Hematopoietic multipotent progenitor cell treated with erythropoietin and hydrocortisone succinate and interleukin-3 and kit ligand, for 15 days (in vitro differentiated cells): ENCODE data around the gene LIMS3.
"Not testable (repeated sequence)": the region's sequence is repeated elsewhere in the genome, so short reads cannot be mapped to it uniquely, and the experiment has no call there.

Experiments used
- DNase-seq: peaks from one replicate; pipeline ENCODE4 v3.0.0-alpha.2; 2015; ENCODE audit warnings: low spot score

The LIMS3 gene, protein sequence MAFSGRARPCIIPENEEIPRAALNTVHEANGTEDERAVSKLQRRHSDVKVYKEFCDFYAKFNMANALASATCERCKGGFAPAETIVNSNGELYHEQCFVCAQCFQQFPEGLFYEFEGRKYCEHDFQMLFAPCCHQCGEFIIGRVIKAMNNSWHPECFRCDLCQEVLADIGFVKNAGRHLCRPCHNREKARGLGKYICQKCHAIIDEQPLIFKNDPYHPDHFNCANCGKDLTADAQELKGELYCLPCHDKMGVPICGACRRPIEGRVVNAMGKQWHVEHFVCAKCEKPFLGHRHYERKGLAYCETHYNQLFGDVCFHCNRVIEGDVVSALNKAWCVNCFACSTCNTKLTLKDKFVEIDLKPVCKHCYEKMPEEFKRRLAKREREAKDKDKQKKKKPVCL

GRCh38 chr2:109898462-109899336 is at the start of gene LIMS3:
LIMS3 (plus strand) TSS chr2:109898688; CDS start chr2:109898729, 41 bp downstream.
- not testable (repeated sequence) for DNase-seq

DNA sequence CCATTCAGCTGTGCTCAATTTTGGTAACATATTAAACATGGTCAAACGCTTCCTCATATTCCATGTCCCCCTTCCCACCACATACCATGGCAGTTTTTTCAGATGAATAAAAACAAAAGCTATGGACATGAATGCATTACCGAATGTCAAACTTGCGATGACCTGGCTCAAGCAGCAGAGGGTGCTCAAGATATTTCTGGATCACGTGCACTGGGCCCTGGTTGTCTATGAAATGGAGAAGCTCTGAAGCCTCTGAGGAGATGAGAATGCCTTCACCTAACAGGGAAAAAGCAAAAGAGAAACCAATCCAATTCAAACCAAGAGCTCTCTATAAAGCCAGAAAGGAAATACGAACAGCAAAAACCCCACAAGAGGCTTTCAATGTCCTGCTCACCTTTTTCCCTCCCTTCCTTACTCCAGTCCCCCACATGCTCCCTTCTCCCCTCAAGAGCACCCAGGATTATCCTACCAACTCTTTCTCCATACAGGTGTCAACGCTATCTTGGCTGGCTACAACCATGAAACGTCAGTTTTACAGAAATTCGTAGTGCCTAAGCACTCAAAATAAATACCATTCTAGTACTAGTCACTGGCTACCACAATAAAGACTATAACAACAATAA is 27.2 kb upstream of the LIMS3 start:
- DNase-seq = not testable (repeated sequence)

- not testable (repeated sequence) for DNase-seq
Observed at GRCh38 chr2:109876625-109877024, 21.9 kb upstream of the LIMS3 start.

- not testable (repeated sequence) for DNase-seq
Observed at GRCh38 chr2:109882112-109882511, 16.4 kb upstream of the LIMS3 start.

- DNase-seq = not testable (repeated sequence)
Observed at GRCh38 chr2:109888414-109888813, 10.1 kb upstream of the LIMS3 start.

DNA sequence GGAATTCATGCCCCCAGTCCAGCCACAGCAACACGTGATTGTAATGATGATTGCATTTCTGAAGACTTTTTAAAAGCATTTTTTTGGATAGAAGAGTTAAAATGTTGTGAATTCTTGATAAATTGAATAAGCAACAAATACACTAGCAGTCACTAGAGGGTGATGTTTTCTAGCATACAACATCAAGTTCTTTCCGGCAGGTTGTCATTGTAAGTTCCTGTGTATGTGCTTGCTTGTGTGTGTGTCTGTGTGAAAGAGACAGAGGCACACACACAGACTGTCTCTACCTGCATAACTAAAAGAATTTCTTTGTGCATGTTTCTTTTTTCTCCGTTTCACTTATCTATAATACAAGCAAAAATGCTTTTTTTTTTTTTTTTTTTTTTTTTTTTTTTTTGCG is 8.6 kb upstream of the LIMS3 start:
- DNase-seq = not testable (repeated sequence)

DNA sequence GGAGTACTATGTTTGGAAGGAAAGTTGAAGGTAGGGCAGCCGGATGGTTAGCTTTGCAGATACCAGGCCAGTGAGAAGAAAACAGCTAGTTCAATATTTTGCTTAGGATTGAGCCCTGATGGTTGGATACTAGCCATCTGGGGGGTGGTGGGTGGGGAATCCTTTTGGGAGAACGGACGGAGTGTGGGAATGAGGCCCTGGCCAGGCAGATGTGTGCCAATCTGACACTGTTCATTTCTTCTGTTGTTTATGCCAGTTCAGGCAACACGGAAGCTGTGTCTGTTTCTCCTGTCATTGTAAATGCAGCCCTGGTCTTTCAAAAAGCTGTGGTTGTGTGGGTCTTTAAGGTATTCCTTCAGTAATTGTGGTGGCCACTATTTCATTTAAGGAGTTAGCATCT is 7.5 kb upstream of the LIMS3 start:
- not testable (repeated sequence) for DNase-seq

DNA sequence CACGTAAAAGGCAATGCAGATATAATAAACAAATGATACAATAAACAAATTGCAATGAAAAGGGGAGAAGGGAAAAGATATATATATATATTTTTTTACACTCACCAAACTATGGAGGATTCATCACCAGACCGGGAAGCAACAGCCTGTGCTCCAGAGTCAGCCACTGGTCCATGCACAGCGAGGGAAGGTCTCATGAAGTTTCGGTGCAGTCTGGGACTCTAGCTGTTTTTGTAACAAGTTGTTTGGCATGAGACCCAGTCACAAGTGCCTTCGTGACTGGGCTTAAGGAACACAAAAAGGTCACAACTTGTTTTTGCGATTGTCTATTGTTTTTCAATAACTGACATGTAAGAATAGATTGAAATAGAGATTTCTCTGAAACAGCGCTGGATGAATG is 4.8 kb upstream of the LIMS3 start:
- DNase-seq = not testable (repeated sequence)

DNA sequence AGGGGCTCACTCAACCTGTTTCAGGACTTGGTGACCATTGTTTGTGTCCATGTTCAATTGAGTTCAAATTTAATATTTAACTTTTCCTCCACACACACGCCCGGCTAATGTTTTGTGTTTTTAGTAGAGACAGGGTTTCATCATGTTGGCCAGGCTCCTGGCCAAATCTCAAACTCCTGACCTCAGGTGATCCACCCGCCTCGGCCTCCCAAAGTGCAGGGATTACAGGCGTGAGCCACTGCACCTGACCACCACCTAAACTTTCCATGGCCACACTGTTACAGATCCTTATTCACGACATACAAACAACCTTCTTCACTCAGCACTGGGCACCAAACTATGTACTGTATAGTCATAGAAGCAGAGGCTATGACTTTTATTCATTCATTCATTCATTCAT is 4.3 kb upstream of the LIMS3 start:
- DNase-seq = not testable (repeated sequence)

DNA sequence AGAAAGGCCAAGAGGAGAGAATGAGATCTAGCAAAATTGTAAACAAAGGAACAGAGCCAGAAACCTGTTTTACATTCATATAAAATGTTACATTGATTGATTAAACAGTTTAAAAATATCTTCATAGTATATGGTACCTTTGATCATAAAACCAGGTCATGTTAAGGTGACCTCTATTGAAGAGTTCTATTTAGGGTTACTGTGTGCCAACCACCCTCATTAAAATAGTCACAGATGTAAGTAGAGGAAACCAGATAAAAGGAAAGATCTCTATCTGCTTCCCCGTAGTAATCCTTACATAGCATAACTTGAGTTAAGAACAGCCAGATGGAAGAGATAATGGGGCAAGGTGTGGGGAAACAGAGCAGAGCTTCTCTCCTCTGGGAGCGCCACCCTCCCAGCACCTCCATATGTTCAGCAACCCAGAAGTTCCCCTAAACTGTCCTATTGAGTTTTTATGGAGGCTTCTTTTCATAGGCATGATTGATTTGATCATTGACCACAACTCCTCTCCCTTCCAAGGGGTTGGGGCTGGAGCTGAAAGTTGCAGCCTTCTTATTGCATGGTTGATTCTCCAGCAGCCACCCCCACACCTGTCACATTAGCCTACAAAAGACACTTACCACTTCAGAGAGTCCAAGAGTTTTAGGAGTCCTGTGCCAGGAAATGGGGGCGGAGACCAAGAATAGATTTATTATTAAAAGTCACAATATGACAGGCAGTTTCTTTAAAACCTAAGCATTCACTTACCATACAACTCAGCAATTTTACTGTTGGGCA is 3.2 kb upstream of the LIMS3 start:
- not testable (repeated sequence) for DNase-seq

GRCh38 chr2:109896212-109896611 is 2.3 kb upstream of the LIMS3 start:
- not testable (repeated sequence) for DNase-seq

- DNase-seq = not testable (repeated sequence)
Observed at GRCh38 chr2:109897769-109898461, 573 bp upstream of the LIMS3 start.

- DNase-seq = not testable (repeated sequence)
Observed at GRCh38 chr2:109905796-109906195, 7.3 kb downstream of the LIMS3 start.

- DNase-seq = not testable (repeated sequence)
Observed at GRCh38 chr2:109908626-109909025, 10.1 kb downstream of the LIMS3 start.

- not testable (repeated sequence) for DNase-seq
Observed at GRCh38 chr2:109910789-109911188, 12.3 kb downstream of the LIMS3 start.

DNA sequence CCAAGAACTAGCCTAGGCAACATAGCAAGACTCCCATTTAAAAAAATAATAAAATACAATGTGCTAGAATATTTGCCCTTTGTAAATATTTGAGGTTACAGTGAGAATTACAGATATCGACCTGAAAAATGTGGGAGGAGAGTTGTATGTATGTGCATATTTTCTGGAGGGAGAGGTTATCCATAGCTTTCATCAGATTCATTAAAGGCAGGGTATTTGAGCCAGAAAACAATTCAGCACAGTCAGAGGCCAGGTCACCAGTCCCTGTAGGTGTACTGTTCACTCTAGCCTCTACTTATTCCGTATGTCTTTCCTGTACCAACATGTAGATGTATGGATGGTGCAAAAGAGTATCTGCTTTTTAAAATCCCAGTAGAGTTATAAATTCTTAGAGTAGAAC is 15.4 kb downstream of the LIMS3 start:
- DNase-seq = not testable (repeated sequence)

GRCh38 chr2:109914552-109914951 is 16.1 kb downstream of the LIMS3 start:
- not testable (repeated sequence) for DNase-seq

GRCh38 chr2:109915830-109916229 is 17.3 kb downstream of the LIMS3 start:
- DNase-seq = not testable (repeated sequence)

DNA sequence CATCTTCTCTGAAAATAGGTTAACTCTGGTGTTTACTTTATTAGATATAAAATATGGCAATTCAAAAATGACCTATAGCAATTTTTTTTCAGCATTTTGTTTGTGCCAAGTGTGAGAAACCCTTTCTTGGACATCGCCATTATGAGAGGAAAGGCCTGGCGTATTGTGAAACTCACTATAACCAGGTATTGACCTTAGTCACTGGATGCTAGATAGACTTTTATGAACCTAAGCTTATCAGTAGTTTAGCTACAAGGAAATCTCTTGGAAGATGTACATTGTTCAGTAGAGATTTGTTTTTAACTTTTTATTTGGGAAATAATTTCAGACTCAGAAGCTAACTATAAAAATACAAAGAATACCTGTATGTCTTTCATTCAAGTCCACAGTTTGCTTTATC is 21.7 kb downstream of the LIMS3 start:
- DNase-seq = not testable (repeated sequence)

GRCh38 chr2:109921543-109922384 is 23.3 kb downstream of the LIMS3 start:
- not testable (repeated sequence) for DNase-seq
